Measurements from ENCODE around the gene ARSI.

DNA sequence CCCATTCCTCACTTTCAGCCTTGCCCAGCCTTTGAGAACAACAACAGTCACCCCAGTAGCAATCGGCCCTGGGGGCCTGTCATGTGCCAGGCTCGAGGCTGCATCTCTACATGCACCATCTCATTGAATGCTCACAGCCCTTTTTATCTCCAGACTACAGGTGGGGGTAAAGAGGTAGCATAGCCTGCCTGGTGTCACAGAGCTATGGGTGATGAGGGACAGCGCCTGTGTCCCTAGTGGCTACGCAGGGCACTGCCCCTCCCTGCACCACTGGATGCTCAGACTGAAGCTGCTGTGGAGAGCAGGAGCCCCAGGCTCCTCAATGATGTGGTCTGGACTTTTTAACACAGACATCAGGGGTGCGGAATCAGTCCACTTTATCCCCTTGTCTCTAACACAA lies 15.9 kb downstream of the ARSI start:
- no peak for TF ChIP-seq ELK1 (IDR thresholded peaks at IDR 0.05; ENCODE audit: low read depth, low read length)
- TF ChIP-seq CTCF (IDR thresholded peaks at IDR 0.05): peak; percentile 20; the same call in 1 of the 3 replicates
- TF ChIP-seq, protein P1, sequence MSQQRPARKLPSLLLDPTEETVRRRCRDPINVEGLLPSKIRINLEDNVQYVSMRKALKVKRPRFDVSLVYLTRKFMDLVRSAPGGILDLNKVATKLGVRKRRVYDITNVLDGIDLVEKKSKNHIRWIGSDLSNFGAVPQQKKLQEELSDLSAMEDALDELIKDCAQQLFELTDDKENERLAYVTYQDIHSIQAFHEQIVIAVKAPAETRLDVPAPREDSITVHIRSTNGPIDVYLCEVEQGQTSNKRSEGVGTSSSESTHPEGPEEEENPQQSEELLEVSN (IDR thresholded peaks at IDR 0.05; ENCODE audit: borderline replicate concordance, low read depth): no peak
- TF ChIP-seq HOXB5 (CRISPR knock-in tag; IDR thresholded peaks at IDR 0.05): no peak
- no peak for TF ChIP-seq HOXA7 (CRISPR knock-in tag; IDR thresholded peaks at IDR 0.05)
- no peak for TF ChIP-seq CEBPB (IDR thresholded peaks at IDR 0.05)
- no peak for TF ChIP-seq POLR2AphosphoS2 (conservative IDR thresholded peaks at IDR 0.05; ENCODE audit: low read length)
- no peak for TF ChIP-seq KDM5A (IDR thresholded peaks at IDR 0.05)
- TF ChIP-seq RFX5 (IDR thresholded peaks at IDR 0.05): no peak
- no peak for TF ChIP-seq RNF2 (IDR thresholded peaks at IDR 0.05; ENCODE audit: borderline replicate concordance, low read depth)
